Measurements from ENCODE around the gene AGPS.

DNA sequence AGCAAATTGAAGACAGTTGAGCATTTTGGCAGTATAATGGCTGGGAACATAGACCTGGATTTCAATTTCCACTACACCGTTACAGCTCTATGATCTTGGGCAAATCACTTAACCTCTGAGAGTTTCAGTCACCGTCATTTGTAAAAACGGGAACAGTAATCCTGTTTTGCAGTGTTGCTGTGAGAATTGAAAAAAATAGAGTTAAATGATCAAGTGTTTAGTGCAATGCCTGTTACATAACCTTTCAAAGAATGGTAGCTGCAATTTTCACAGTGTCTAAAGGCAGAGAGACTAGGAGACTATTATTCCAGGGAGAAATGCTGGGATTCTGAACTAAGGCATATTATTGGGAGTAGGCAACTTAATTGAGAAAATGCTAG lies 2.0 kb downstream of the AGPS start:
- TF ChIP-seq POLR2A (IDR thresholded peaks at IDR 0.05) (no peak), CTCF (IDR thresholded peaks at IDR 0.05) (no peak)
